GM19238 (cell line): ENCODE data around the gene DOK5.

Source experiments
- DNase-seq: peaks from one replicate; pipeline ENCODE4 v3.0.0; 2011; ENCODE audit warnings: low spot score; ENCODE audit not compliant: insufficient read length

DOK5 gene

GRCh38 chr20:54608943-54609342 lies 133.6 kb downstream of the DOK5 start:
- DNase-seq: no peak

- DNase-seq: no peak
These were observed 136.5 kb downstream of the DOK5 start for GRCh38 chr20:54611708-54612412.

- DNase-seq: no peak
These were observed 143.0 kb downstream of the DOK5 start for GRCh38 chr20:54618412-54618811.

GRCh38 chr20:54619181-54619580 lies 143.8 kb downstream of the DOK5 start:
- no peak for DNase-seq

GRCh38 chr20:54619682-54620081 lies 144.3 kb downstream of the DOK5 start:
- no peak for DNase-seq

- DNase-seq: no peak
These were observed 145.2 kb downstream of the DOK5 start for GRCh38 chr20:54620611-54621010.

GRCh38 chr20:54622333-54623295 lies 147.2 kb downstream of the DOK5 start:
- DNase-seq: no peak

- DNase-seq: no peak
These were observed 148.7 kb downstream of the DOK5 start for GRCh38 chr20:54623991-54624569.

GRCh38 chr20:54624706-54625390 lies 149.5 kb downstream of the DOK5 start:
- DNase-seq: no peak

GRCh38 chr20:54625497-54625896 lies 150.1 kb downstream of the DOK5 start:
- DNase-seq: no peak

GRCh38 chr20:54626126-54626525 lies 150.7 kb downstream of the DOK5 start:
- DNase-seq: no peak

GRCh38 chr20:54629632-54630031 lies 154.2 kb downstream of the DOK5 start:
- DNase-seq: no peak

- no peak for DNase-seq
These were observed 155.2 kb downstream of the DOK5 start for GRCh38 chr20:54630582-54630981.

GRCh38 chr20:54631059-54631458 lies 155.7 kb downstream of the DOK5 start:
- DNase-seq: no peak

GRCh38 chr20:54633374-54634355 lies 158.3 kb downstream of the DOK5 start:
- peak; percentile 37 for DNase-seq

GRCh38 chr20:54636575-54636974 lies 161.2 kb downstream of the DOK5 start:
- DNase-seq: no peak

GRCh38 chr20:54639941-54640340 lies 164.5 kb downstream of the DOK5 start:
- DNase-seq: no peak

GRCh38 chr20:54640800-54641199 lies 165.4 kb downstream of the DOK5 start:
- no peak for DNase-seq

- DNase-seq: no peak
These were observed 167.7 kb downstream of the DOK5 start for GRCh38 chr20:54642864-54643667.

- no peak for DNase-seq
These were observed 168.4 kb downstream of the DOK5 start for GRCh38 chr20:54643761-54644160.
